HCT116 (cell line): Measurements from ENCODE around the gene CHM.
"Not testable (repeated sequence)": the region's sequence is repeated elsewhere in the genome, so short reads cannot be mapped to it uniquely, and the experiment has no call there.

Experiments used
- ATF3 ChIP-seq: IDR thresholded peaks from 2 replicates; pipeline ENCODE4 v1.6.1; 2012
- CEBPB ChIP-seq: IDR thresholded peaks from 2 replicates; pipeline ENCODE4 v1.6.1; 2012; ENCODE audit warnings: low read depth
- CTCF ChIP-seq, 3 experiments: fragments of 200-600 bp in 1 of 3; sonication (generic) in 1 of 3; IDR thresholded peaks in 2 of 3; conservative IDR thresholded peaks in 1 of 3; 2 replicates each; pipeline ENCODE4 v1.5.1; 2012 to 2017; ENCODE audit warnings: low read depth in 2 of 3, low read length in 2 of 3, antibody characterized with exemption in 1 of 3, borderline replicate concordance in 1 of 3, control low read depth in 1 of 3, mild to moderate bottlenecking in 1 of 3, mixed read lengths in 1 of 3, mixed run types in 1 of 3, moderate library complexity in 1 of 3; ENCODE audit not compliant: insufficient read depth in 1 of 3
- EZH2 ChIP-seq: fragments of 200-600 bp; sonication (generic); IDR thresholded peaks from 2 replicates; pipeline ENCODE4 v1.6.1; 2017; ENCODE audit warnings: antibody characterized with exemption, mixed run types
- MAX ChIP-seq: IDR thresholded peaks from 2 replicates; pipeline ENCODE4 v1.6.1; 2012
- POLR2A ChIP-seq: IDR thresholded peaks from 2 replicates; pipeline ENCODE4 v1.7.0; 2011; ENCODE audit warnings: borderline replicate concordance; ENCODE audit not compliant: insufficient read depth, insufficient read length; ENCODE audit errors: extremely low read depth
- POLR2AphosphoS5 ChIP-seq: IDR thresholded peaks from 2 replicates; pipeline ENCODE4 v1.6.1; 2011; ENCODE audit warnings: mild to moderate bottlenecking, low read depth, low read length, moderate library complexity
- RAD21 ChIP-seq: IDR thresholded peaks from 2 replicates; pipeline ENCODE4 v1.6.1; 2012; ENCODE audit warnings: low read depth, mild to moderate bottlenecking
- ZBTB33 ChIP-seq: IDR thresholded peaks from 2 replicates; pipeline ENCODE4 v1.6.1; 2011; ENCODE audit warnings: mild to moderate bottlenecking, low read length, moderate library complexity; ENCODE audit not compliant: insufficient replicate concordance; ENCODE audit errors: extremely low read depth

- TF ChIP-seq POLR2A; CTCF (IDR thresholded peaks at IDR 0.05 in 2 of 3, conservative IDR thresholded peaks at IDR 0.05 in 1 of 3; ENCODE audit: borderline replicate concordance in 1 of 3, insufficient read depth in 1 of 3, low read depth in 2 of 3, low read length in 2 of 3); EZH2; POLR2AphosphoS5; RAD21; MAX; ATF3; ZBTB33; CEBPB: not testable (repeated sequence)
Measured at GRCh38 chrX:86007891-86008290, 39.5 kb downstream of the CHM start.
